ENCODE measurements around the gene CMTM4.

DNA sequence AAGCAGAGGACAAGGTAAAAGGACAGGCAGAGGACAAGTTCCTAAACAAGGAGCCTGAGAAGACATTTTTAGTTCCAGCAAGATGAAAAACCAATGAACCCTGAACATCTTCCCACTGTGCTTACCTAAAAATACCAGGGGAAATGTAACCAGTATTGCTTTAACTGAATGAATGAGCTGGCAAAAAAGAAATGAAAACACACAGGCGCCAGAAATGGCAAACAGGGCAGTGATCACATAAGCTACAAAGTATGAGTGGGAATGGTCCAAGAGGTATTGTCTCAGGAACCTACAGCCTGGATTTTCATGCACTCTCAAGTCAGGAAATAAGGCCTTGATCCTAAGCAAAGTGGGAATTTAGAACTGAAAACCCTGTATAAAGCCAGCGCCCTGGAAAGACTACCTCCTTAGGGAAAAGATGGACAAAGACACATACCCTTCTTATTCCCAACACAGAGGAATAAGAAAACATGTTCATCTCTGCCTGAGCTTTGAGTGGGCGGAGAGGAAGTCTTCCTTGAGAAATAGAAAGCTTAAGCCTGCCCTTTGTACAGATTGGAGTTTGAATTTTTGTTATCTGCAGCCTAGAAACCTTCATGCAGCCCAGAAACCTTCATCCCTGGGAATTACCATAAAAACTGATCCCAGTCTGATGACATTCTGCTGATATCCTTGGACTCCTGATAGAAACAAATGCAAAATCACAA, 115.1 kb downstream of the CMTM4 start:
- TF ChIP-seq, protein P1, sequence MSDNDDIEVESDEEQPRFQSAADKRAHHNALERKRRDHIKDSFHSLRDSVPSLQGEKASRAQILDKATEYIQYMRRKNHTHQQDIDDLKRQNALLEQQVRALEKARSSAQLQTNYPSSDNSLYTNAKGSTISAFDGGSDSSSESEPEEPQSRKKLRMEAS (IDR thresholded peaks at IDR 0.05): no peak
- TF ChIP-seq CREB1 (IDR thresholded peaks at IDR 0.05; ENCODE audit: low read depth) (no peak), ZBTB7A (IDR thresholded peaks at IDR 0.05; ENCODE audit: low read depth) (no peak), TAF1 (IDR thresholded peaks at IDR 0.05; ENCODE audit: low read depth) (no peak), FOXM1 (IDR thresholded peaks at IDR 0.05; ENCODE audit: borderline replicate concordance, low read depth) (no peak), EP300 (IDR thresholded peaks at IDR 0.05; ENCODE audit: borderline replicate concordance) (no peak), TEAD4 (IDR thresholded peaks at IDR 0.05) (no peak), RAD21 (IDR thresholded peaks at IDR 0.05; ENCODE audit: low read depth) (no peak), YY1 (IDR thresholded peaks at IDR 0.05; ENCODE audit: low read depth) (no peak), CEBPB (IDR thresholded peaks at IDR 0.05) (no peak), NFIC (IDR thresholded peaks at IDR 0.05) (no peak), TCF12 (IDR thresholded peaks at IDR 0.05; ENCODE audit: low read depth) (no peak), EGR1 (IDR thresholded peaks at IDR 0.05) (no peak)
- TF ChIP-seq, protein P2, sequence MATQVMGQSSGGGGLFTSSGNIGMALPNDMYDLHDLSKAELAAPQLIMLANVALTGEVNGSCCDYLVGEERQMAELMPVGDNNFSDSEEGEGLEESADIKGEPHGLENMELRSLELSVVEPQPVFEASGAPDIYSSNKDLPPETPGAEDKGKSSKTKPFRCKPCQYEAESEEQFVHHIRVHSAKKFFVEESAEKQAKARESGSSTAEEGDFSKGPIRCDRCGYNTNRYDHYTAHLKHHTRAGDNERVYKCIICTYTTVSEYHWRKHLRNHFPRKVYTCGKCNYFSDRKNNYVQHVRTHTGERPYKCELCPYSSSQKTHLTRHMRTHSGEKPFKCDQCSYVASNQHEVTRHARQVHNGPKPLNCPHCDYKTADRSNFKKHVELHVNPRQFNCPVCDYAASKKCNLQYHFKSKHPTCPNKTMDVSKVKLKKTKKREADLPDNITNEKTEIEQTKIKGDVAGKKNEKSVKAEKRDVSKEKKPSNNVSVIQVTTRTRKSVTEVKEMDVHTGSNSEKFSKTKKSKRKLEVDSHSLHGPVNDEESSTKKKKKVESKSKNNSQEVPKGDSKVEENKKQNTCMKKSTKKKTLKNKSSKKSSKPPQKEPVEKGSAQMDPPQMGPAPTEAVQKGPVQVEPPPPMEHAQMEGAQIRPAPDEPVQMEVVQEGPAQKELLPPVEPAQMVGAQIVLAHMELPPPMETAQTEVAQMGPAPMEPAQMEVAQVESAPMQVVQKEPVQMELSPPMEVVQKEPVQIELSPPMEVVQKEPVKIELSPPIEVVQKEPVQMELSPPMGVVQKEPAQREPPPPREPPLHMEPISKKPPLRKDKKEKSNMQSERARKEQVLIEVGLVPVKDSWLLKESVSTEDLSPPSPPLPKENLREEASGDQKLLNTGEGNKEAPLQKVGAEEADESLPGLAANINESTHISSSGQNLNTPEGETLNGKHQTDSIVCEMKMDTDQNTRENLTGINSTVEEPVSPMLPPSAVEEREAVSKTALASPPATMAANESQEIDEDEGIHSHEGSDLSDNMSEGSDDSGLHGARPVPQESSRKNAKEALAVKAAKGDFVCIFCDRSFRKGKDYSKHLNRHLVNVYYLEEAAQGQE (IDR thresholded peaks at IDR 0.05; ENCODE audit: low read depth): no peak

Data from Ishikawa (cell line).